GM23248 (cell line): Measurements from ENCODE around the gene RPS5. TPM values are rescaled to one million over a fixed set of nuclear protein-coding genes. Genes with fewer than 3 reads are reported as not detected.
"Not testable (repeated sequence)": the region's sequence is repeated elsewhere in the genome, so short reads cannot be mapped to it uniquely, and the experiment has no call there.

Source experiments
- DNase-seq: peaks from one replicate; pipeline ENCODE4 v3.0.0-alpha.2; 2015
- H2AFZ ChIP-seq: fragments of 200-600 bp; sonication (generic); 2 replicates; pipeline ENCODE4 v1.6.1; 2016; ENCODE audit warnings: antibody characterized with exemption
- H3F3A ChIP-seq: fragments of 200-600 bp; sonication (generic); 2 replicates; pipeline ENCODE4 v1.6.1; 2016; ENCODE audit warnings: mild to moderate bottlenecking, antibody characterized with exemption, mixed run types; ENCODE audit not compliant: insufficient read depth
- H3K27ac ChIP-seq: fragments of 200-600 bp; sonication (generic); 2 replicates; pipeline ENCODE4 v1.5.1; 2016; ENCODE audit warnings: mild to moderate bottlenecking
- H3K27me3 ChIP-seq: fragments of 200-600 bp; sonication (generic); replicated peaks from 2 replicates; pipeline ENCODE4 v1.6.1; 2016; ENCODE audit warnings: mild to moderate bottlenecking; ENCODE audit not compliant: insufficient read depth
- H3K36me3 ChIP-seq: fragments of 200-600 bp; sonication (generic); 2 replicates; pipeline ENCODE4 v1.6.1; 2016; ENCODE audit warnings: low read depth, mild to moderate bottlenecking
- H3K4me1 ChIP-seq: fragments of 200-600 bp; sonication (generic); 2 replicates; pipeline ENCODE4 v1.6.1; 2016; ENCODE audit warnings: mild to moderate bottlenecking; ENCODE audit not compliant: insufficient read depth
- H3K4me2 ChIP-seq: fragments of 200-600 bp; sonication (generic); one replicate; pipeline ENCODE4 v1.6.1; 2016; ENCODE audit warnings: mild to moderate bottlenecking; ENCODE audit not compliant: unreplicated experiment
- H3K4me3 ChIP-seq: fragments of 200-600 bp; sonication (generic); 2 replicates; pipeline ENCODE4 v1.5.1; 2016; ENCODE audit warnings: mild to moderate bottlenecking
- H3K79me2 ChIP-seq: fragments of 200-600 bp; sonication (generic); 2 replicates; pipeline ENCODE4 v1.6.1; 2016; ENCODE audit warnings: mild to moderate bottlenecking; ENCODE audit not compliant: insufficient read depth
- H3K9ac ChIP-seq: fragments of 200-600 bp; sonication (generic); 2 replicates; pipeline ENCODE4 v1.6.1; 2016; ENCODE audit warnings: mild to moderate bottlenecking
- H3K9me2 ChIP-seq: fragments of 200-600 bp; sonication (generic); 2 replicates; pipeline ENCODE4 v1.6.1; 2016; ENCODE audit warnings: mixed run types, mild to moderate bottlenecking, moderate library complexity; ENCODE audit not compliant: insufficient read depth
- H3K9me3 ChIP-seq: fragments of 200-600 bp; sonication (generic); one replicate; pipeline ENCODE4 v1.6.1; 2017; ENCODE audit warnings: low read depth
- H4K20me1 ChIP-seq: fragments of 200-600 bp; sonication (generic); 2 replicates; pipeline ENCODE4 v1.6.0; 2016; ENCODE audit not compliant: insufficient read depth
- EZH2 ChIP-seq: fragments of 200-600 bp; sonication (generic); IDR thresholded peaks from 2 replicates; pipeline ENCODE4 v1.6.1; 2018; ENCODE audit warnings: antibody characterized with exemption, mild to moderate bottlenecking; ENCODE audit not compliant: insufficient read depth, poor library complexity, severe bottlenecking
- EZH2phosphoT487 ChIP-seq: fragments of 200-600 bp; sonication (generic); IDR thresholded peaks from 2 replicates; pipeline ENCODE4 v1.6.1; 2018; ENCODE audit warnings: antibody characterized with exemption, moderate library complexity, mild to moderate bottlenecking, low read depth; ENCODE audit not compliant: insufficient read depth
- WGBS, 2 experiments: methylation state at CpG; one replicate each; pipeline ENCODE4 v1.1.6; 2015 to 2017; ENCODE audit warnings: low lambda C conversion rate in 2 of 2, low coverage in 1 of 2; ENCODE audit errors: missing lambda C conversion rate in 2 of 2; 5-methylcytosine and 5-hydroxymethylcytosine counted together
- in situ Hi-C: fragments of 300-500 bp; cut with MboI; formaldehyde crosslinking; loops from 2 replicates; pipeline ENCODE4 v1.15.0; 2020
- polyA plus RNA-seq: library from polyadenylated mRNA; unstranded; fragments of >200 nt; fragmentation: Nextera tagmentation; extraction: Ambion mirVana; gene quantifications from 2 replicates; pipeline ENCODE4 v1.2.1, GENCODE V29; 2016
- total RNA-seq: library from RNA; depleted of rRNA; stranded (reverse); fragments of >200 nt; shearing (Covaris generic); gene quantifications from 2 replicates; pipeline ENCODE4 v1.2.3, GENCODE V29; 2014

RPS5 gene
- total and polyA plus RNA-seq, 2 experiments from 2014 or later = 561 to 1,366 TPM

- H3K9me3 ChIP-seq = no peaks in the 10 kb centered on the region
- H2AFZ ChIP-seq = peak overlapping the region; percentile 85
- H3K27me3 ChIP-seq = no peaks in the 10 kb centered on the region
- H3F3A ChIP-seq = peaks cover 10% of the 10 kb centered on the region; the same call in 1 of the 2 replicates
- in situ Hi-C loops = no loop called here
- peak overlapping the region; percentile 74 for H3K9ac ChIP-seq
- peak; percentile 75 for DNase-seq
- no peaks in the 10 kb centered on the region for H3K9me2 ChIP-seq
- H3K27ac ChIP-seq = peak overlapping the region; percentile 23
- peaks cover 4% of the 10 kb centered on the region; the same call in 1 of the 2 replicates for H3K4me1 ChIP-seq
- TF ChIP-seq EZH2phosphoT487 = no peak
- TF ChIP-seq EZH2 = no peak
- peak overlapping the region; percentile 77 for H3K4me2 ChIP-seq
- peak overlapping the region; percentile 89 for H3K4me3 ChIP-seq
- H3K79me2 ChIP-seq = peaks cover 49% of the 10 kb centered on the region
- 2% methylated on average over 68 to 77 of the region's 82 CpGs for whole genome bisulfite sequencing, 2 experiments
- no peaks in the 10 kb centered on the region for H3K36me3 ChIP-seq
- no peaks in the 10 kb centered on the region for H4K20me1 ChIP-seq
These were observed 39.8 kb upstream of the RPS5 start for GRCh38 chr19:58346961-58347929.

GRCh38 chr19:58348080-58348479 is 39.0 kb upstream of the RPS5 start:
- WGBS, 2 experiments = 2 to 4% methylated on average over 12 of the region's 12 CpGs
- H3K4me3 ChIP-seq = peak overlapping the region; percentile 89
- peak overlapping the region; percentile 74 for H3K9ac ChIP-seq
- peak overlapping the region; percentile 23 for H3K27ac ChIP-seq
- peaks cover 43% of the 10 kb centered on the region for H3K79me2 ChIP-seq
- H3K9me2 ChIP-seq, H3K36me3 ChIP-seq, H3K27me3 ChIP-seq, in situ Hi-C loops, H4K20me1 ChIP-seq, H3K9me3 ChIP-seq, DNase-seq, H3K4me1 ChIP-seq: not testable (repeated sequence)
- peaks cover 10% of the 10 kb centered on the region; the same call in 1 of the 2 replicates for H3F3A ChIP-seq
- H2AFZ ChIP-seq = peak overlapping the region; percentile 85
- peak overlapping the region; percentile 77 for H3K4me2 ChIP-seq

GRCh38 chr19:58349590-58349989 is 37.5 kb upstream of the RPS5 start:
- H3K9me3 ChIP-seq = no peaks in the 10 kb centered on the region
- TF ChIP-seq EZH2phosphoT487 (no peak), EZH2 (no peak)
- H3K27me3 ChIP-seq = no peaks in the 10 kb centered on the region
- no peaks in the 10 kb centered on the region for H4K20me1 ChIP-seq
- H3K4me2 ChIP-seq = no peak overlapping the region
- peaks cover 43% of the 10 kb centered on the region for H3K79me2 ChIP-seq
- no peak overlapping the region for H3K4me3 ChIP-seq
- peaks cover 11% of the 10 kb centered on the region; the same call in 1 of the 2 replicates for H3F3A ChIP-seq
- H3K9ac ChIP-seq = no peak overlapping the region
- no peak overlapping the region for H2AFZ ChIP-seq
- H3K4me1 ChIP-seq = peaks cover 4% of the 10 kb centered on the region; the same call in 1 of the 2 replicates
- H3K27ac ChIP-seq = no peak overlapping the region
- DNase-seq = no peak
- H3K9me2 ChIP-seq = no peaks in the 10 kb centered on the region
- 74 to 84% methylated on average over 8 of the region's 8 CpGs for WGBS, 2 experiments
- no peaks in the 10 kb centered on the region for H3K36me3 ChIP-seq
- in situ Hi-C loops = no loop called here

GRCh38 chr19:58350001-58350861 is 36.8 kb upstream of the RPS5 start:
- Histone ChIP-seq H3K79me2 (peaks cover 37% of the 10 kb centered on the region), H3K9ac (no peak overlapping the region), H3K4me3 (no peak overlapping the region), H3K9me3 (no peaks in the 10 kb centered on the region), H3K9me2 (no peaks in the 10 kb centered on the region), H2AFZ (no peak overlapping the region), H3F3A (peaks cover 16% of the 10 kb centered on the region; the same call in 1 of the 2 replicates), H3K4me1 (peaks cover 4% of the 10 kb centered on the region; the same call in 1 of the 2 replicates), H3K36me3 (no peaks in the 10 kb centered on the region), H3K4me2 (no peak overlapping the region), H4K20me1 (no peaks in the 10 kb centered on the region), H3K27me3 (no peaks in the 10 kb centered on the region), H3K27ac (no peak overlapping the region)
- DNase-seq = no peak
- WGBS, 2 experiments = 80 to 84% methylated on average over 69 to 78 of the region's 84 CpGs
- in situ Hi-C loops = no loop called here
- TF ChIP-seq EZH2phosphoT487 = no peak
